Upper lobe of right lung (tissue), 1 donor: ENCODE measurements around the gene SLC32A1. TPM values are rescaled to one million over a fixed set of nuclear protein-coding genes. Genes with fewer than 3 reads are reported as not detected.
A peak's percentile ranks its signal among the peaks of the same experiment; 100 is the strongest.

Experiments
- ATAC-seq: fragments of 200-7000 bp; cut with Tn5 transposase; one replicate; pipeline ENCODE4 v1.9.1; 2020; ENCODE audit warnings: mild to moderate bottlenecking, moderate library complexity
- DNase-seq: peaks from one replicate; pipeline ENCODE4 v3.0.0-alpha.2; 2020
- H3K27ac ChIP-seq: fragments of 200-600 bp; one replicate; pipeline ENCODE4 v1.8.0; 2022
- H3K27me3 ChIP-seq: fragments of 200-600 bp; one replicate; pipeline ENCODE4 v1.8.0; 2022; ENCODE audit warnings: mild to moderate bottlenecking
- H3K36me3 ChIP-seq: fragments of 200-600 bp; one replicate; pipeline ENCODE4 v1.8.0; 2022
- H3K4me1 ChIP-seq: fragments of 200-600 bp; one replicate; pipeline ENCODE4 v1.8.0; 2022
- H3K4me3 ChIP-seq: fragments of 200-600 bp; one replicate; pipeline ENCODE4 v1.8.0; 2022; ENCODE audit warnings: mild to moderate bottlenecking
- H3K9me3 ChIP-seq: fragments of 200-600 bp; one replicate; pipeline ENCODE4 v1.8.0; 2022
- CTCF ChIP-seq: fragments of 200-600 bp; IDR thresholded peaks from one replicate; pipeline ENCODE4 v1.8.0; 2022; ENCODE audit warnings: antibody characterized with exemption
- intact Hi-C: fragments of 100-400 bp; cut with DNase I; formaldehyde crosslinking; loops from one replicate; pipeline ENCODE4 v1.11.0; 2022
- total RNA-seq: library from RNA; stranded (reverse); fragmentation: NEBNext Ultra II Directional; extraction: Animal tissue kit (Norgen Biotek cat#: 25700); gene quantifications from one replicate; pipeline ENCODE4 v1.2.1, GENCODE V29; 2021
- donor health status: DM: no; HTN: yes; CAD: no; lungs with severe emphysema.

Gene SLC32A1
- total RNA-seq, 1 donor from 2014 or later, result not detected

DNA sequence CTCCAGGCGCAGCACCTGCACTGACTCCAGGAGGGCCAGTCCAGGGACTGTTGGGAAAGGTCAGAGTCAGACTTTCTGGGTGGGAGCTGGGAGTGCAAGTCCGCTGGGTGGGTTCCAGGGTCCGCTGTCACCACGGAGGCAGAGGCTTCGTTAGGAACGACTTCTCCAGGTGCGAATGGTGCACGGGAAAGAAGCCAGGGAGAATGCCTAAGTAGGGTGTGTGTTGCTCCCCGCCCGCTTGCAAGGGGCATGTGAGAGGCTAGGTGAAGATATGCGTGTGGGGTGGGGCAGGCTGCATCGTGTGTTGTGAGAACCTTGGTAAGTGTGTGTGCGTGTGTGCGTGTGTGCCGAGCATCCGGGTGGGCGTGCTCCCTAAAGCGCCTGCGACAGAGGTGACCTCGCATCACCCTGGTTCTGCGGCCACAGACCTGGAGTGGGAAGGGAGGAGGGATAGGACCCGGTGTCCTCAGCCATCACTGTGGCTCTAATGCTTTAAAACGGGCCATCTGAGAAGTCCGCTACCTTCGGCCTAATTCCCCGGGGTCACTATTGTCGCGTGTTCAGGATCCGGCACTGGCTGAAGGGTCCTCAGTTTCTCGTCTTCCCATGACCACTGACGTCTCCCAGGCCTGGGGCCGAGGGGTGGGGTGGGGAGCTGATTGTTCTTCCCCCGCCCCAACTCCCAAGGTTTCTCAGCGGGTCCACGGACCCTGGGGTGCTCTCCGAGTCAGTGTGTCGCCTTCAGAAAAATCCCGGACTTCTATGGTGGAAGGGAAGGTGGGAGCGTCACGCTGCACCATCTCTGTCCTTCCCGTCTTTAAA, 6.1 kb downstream of the SLC32A1 start:
- intact Hi-C loops, result no loop called here
- peaks cover 98% of the 10 kb centered on the region for H3K27me3 ChIP-seq
- no peak for TF ChIP-seq CTCF

DNA sequence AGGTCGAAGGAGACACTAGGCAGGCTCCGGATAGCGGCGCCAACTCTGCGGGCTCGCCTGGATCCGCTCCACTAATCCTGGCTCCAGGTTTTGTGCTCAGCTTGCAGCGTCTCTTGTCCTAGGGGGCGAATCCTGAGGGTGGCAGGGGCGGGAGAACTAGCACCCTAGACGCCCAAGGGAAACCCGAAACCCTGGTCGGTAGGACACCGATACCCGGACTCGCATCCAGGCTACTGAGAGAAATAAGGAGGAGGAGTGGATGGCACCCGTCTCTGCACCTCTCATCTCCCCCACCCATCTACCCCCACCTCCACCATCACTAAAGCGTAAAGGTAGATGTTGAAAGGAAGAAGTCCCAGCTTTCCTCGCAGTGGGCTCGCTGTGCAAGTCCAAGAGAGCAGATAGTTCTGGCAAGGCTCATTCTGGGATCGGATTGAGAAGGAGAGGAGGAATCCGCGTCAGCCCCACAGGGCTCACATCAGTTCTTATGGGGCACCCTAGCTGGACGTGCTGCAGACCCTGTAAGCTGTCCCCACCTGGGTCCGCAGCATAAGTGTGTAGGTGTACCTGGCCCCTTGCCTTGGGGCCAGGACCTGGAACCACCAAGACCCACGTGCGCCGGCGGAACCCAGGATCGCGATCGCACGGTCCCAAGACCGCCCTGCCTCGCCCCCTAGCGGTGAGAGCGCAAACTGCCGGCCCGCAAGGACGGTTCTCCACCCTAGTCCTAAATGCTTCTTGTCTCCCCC, 6.9 kb downstream of the SLC32A1 start:
- H3K27me3 ChIP-seq, result peaks cover 91% of the 10 kb centered on the region
- peak; percentile 83 for ATAC-seq

More for the DNA sequence above, 6.1 kb downstream of the SLC32A1 start:
- peaks cover 12% of the 10 kb centered on the region for H3K4me1 ChIP-seq
- no peaks in the 10 kb centered on the region for H3K36me3 ChIP-seq
- ATAC-seq (peak; percentile 31), DNase-seq (no peak)
- no peaks in the 10 kb centered on the region for H3K9me3 ChIP-seq
- H3K27ac ChIP-seq, result no peak overlapping the region
- H3K4me3 ChIP-seq, result no peak overlapping the region

GRCh38 chr20:38731738-38732113, 7.4 kb downstream of the SLC32A1 start:
- DNase-seq (no peak), ATAC-seq (no peak)
- intact Hi-C loops, result no loop called here
- Histone ChIP-seq H3K27me3 (peaks cover 89% of the 10 kb centered on the region), H3K4me3 (no peak overlapping the region), H3K27ac (no peak overlapping the region), H3K9me3 (no peaks in the 10 kb centered on the region), H3K4me1 (peaks cover 12% of the 10 kb centered on the region), H3K36me3 (no peaks in the 10 kb centered on the region)
- no peak for TF ChIP-seq CTCF

More for the DNA sequence above, 6.9 kb downstream of the SLC32A1 start:
- intact Hi-C loops, result no loop called here
- H3K4me3 ChIP-seq, result peak overlapping the region; percentile 14
- H3K27ac ChIP-seq, result no peak overlapping the region
- no peaks in the 10 kb centered on the region for H3K9me3 ChIP-seq
- H3K36me3 ChIP-seq, result no peaks in the 10 kb centered on the region
- peaks cover 12% of the 10 kb centered on the region for H3K4me1 ChIP-seq
- peak; percentile 86 for DNase-seq
- TF ChIP-seq CTCF, result peak; percentile 98

- TF ChIP-seq CTCF, result no peak
- DNase-seq, result no peak
- Histone ChIP-seq H3K9me3 (no peaks in the 10 kb centered on the region), H3K4me3 (no peak overlapping the region), H3K4me1 (peaks cover 12% of the 10 kb centered on the region), H3K36me3 (no peaks in the 10 kb centered on the region), H3K27me3 (peaks cover 85% of the 10 kb centered on the region), H3K27ac (no peak overlapping the region)
- intact Hi-C loops, result no loop called here
- no peak for ATAC-seq
Measured at GRCh38 chr20:38732981-38733380, 8.7 kb downstream of the SLC32A1 start.

- no peak overlapping the region for H3K4me3 ChIP-seq
- TF ChIP-seq CTCF, result no peak
- no peaks in the 10 kb centered on the region for H3K9me3 ChIP-seq
- H3K27me3 ChIP-seq, result peaks cover 83% of the 10 kb centered on the region
- H3K4me1 ChIP-seq, result peaks cover 12% of the 10 kb centered on the region
- DNase-seq, result no peak
- ATAC-seq, result no peak
- intact Hi-C loops, result no loop called here
- no peaks in the 10 kb centered on the region for H3K36me3 ChIP-seq
- H3K27ac ChIP-seq, result no peak overlapping the region
Measured at GRCh38 chr20:38735172-38735571, 10.9 kb downstream of the SLC32A1 start.
